ENCODE data around the gene TBC1D16. TPM values are rescaled to one million over a fixed set of nuclear protein-coding genes. Genes with fewer than 3 reads are reported as not detected.

TBC1D16 gene
- total and polyA plus RNA-seq, 2 donors from 2014 or later, result 9.1 to 68.0 TPM

- H3K9ac ChIP-seq (ENCODE audit: low read length in 3 of 3), result peak overlapping the region; percentile 33 to 87 (median 60)
- H3K4me3 ChIP-seq (ENCODE audit: low read length in 3 of 3), result peak overlapping the region; percentile 71 to 82 (median 80)
- H3K27ac ChIP-seq (ENCODE audit: low read depth in 2 of 2, low read length in 2 of 2), result peak overlapping the region; percentile 8 to 66
- H3K27me3 ChIP-seq (ENCODE audit: control insufficient read depth, insufficient read depth, low read length), result no peaks in the 10 kb centered on the region
- H3K36me3 ChIP-seq (ENCODE audit: control insufficient read depth in 2 of 3, insufficient read depth in 3 of 3, low read length in 3 of 3), result no peaks in the 10 kb centered on the region
- peaks cover 0 to 6% (median 0%) of the 10 kb centered on the region in 3 donors for H3K4me1 ChIP-seq (ENCODE audit: control insufficient read depth in 2 of 3, insufficient read depth in 2 of 3, low read depth in 1 of 3, low read length in 3 of 3)
- no peaks in the 10 kb centered on the region for H3K9me3 ChIP-seq (ENCODE audit: control insufficient read depth in 2 of 3, insufficient read depth in 1 of 3, low read length in 3 of 3)
- intact Hi-C loops (cut with DNase I), result no loop called here
- DNase-seq (peak in 4 of 5 donors; percentile 84 to 91 (median 90)), FAIRE-seq (no peak)
- TF ChIP-seq CTCF (IDR thresholded peaks at IDR 0.05; ENCODE audit: borderline replicate concordance, extremely low read depth, insufficient read depth), result no peak
Measured at GRCh38 chr17:80036715-80037477, 1.2 kb upstream of the TBC1D16 start.

DNA sequence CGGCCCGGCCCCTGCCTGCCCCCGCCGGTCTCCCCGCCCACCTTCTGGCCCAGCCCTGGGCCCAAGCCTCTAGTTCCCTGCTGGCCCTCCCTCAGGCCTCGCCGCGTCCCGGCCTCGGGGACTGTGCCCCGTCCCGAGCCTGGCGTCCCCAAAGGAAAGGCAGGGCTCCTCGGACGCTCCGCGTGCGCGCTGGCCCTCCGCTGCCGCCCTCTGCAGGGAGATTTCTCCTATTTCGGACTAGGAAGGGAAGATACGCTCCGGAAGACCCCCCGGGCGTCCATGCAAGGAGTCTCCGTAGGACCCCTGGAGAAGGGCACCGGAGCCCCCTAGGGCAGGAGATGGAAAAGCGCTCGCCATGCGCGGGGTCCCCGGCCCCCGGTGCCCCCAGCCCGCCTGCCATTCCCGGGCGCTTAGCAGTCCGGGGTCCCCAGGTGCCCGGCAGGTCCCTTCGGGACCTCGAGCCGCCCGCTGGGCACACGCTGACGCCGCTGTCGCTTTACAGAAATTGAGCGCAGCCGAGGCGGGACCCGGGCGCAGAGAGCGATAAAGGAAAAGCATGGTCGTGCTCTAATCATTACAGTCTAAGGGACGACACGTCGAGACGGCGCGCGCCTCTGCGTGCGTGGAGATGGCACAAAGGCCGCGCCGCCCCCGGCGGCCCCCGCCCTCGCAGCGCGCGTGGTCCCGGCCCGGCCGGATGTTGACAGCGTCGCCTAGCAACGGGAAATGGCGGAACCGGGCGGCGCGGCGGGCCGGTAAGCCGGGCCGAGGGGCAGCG lies 454 bp upstream of the TBC1D16 start, which contains the start of gene CCDC40:
TSS of gene CCDC40 (plus strand) at position 706 of the 778 bp plus-strand sequence. CDS start at position 727, 21 bp downstream.
- Histone ChIP-seq H3K9me3 (ENCODE audit: control insufficient read depth in 2 of 3, insufficient read depth in 1 of 3, low read length in 3 of 3) (no peaks in the 10 kb centered on the region), H3K9ac (ENCODE audit: low read length in 3 of 3) (peak within 1 kb of the TSS; percentile 56 to 87 (median 60)), H3K4me1 (ENCODE audit: control insufficient read depth in 2 of 3, insufficient read depth in 2 of 3, low read depth in 1 of 3, low read length in 3 of 3) (peaks cover 0 to 9% (median 3%) of the 10 kb centered on the region in 3 donors), H3K36me3 (ENCODE audit: control insufficient read depth in 2 of 3, insufficient read depth in 3 of 3, low read length in 3 of 3) (no peaks in the 10 kb centered on the region), H3K27ac (ENCODE audit: low read depth in 2 of 2, low read length in 2 of 2) (peak within 1 kb of the TSS; percentile 91 to 92), H3K27me3 (ENCODE audit: control insufficient read depth, insufficient read depth, low read length) (no peaks in the 10 kb centered on the region), H3K4me3 (ENCODE audit: low read length in 3 of 3) (peak within 1 kb of the TSS; percentile 71 to 82 (median 80))
- intact Hi-C loops (cut with DNase I), result no loop called here
- DNase-seq (peak; percentile 86 to 97 (median 92)), FAIRE-seq (no peak)
- no peak for TF ChIP-seq CTCF (IDR thresholded peaks at IDR 0.05; ENCODE audit: borderline replicate concordance, extremely low read depth, insufficient read depth)

GRCh38 chr17:80034791-80035686 lies 633 bp downstream of the TBC1D16 start:
- Histone ChIP-seq H3K27ac (ENCODE audit: low read depth in 2 of 2, low read length in 2 of 2) (peak overlapping the region; percentile 83 to 86), H3K4me3 (ENCODE audit: low read length in 3 of 3) (peak overlapping the region; percentile 62 to 74 (median 63)), H3K9me3 (ENCODE audit: control insufficient read depth in 2 of 3, insufficient read depth in 1 of 3, low read length in 3 of 3) (no peaks in the 10 kb centered on the region), H3K9ac (ENCODE audit: low read length in 3 of 3) (peak overlapping the region; percentile 26 to 84 (median 44)), H3K4me1 (ENCODE audit: control insufficient read depth in 2 of 3, insufficient read depth in 2 of 3, low read depth in 1 of 3, low read length in 3 of 3) (peaks cover 0 to 20% (median 12%) of the 10 kb centered on the region in 3 donors), H3K36me3 (ENCODE audit: control insufficient read depth in 2 of 3, insufficient read depth in 3 of 3, low read length in 3 of 3) (no peaks in the 10 kb centered on the region), H3K27me3 (ENCODE audit: control insufficient read depth, insufficient read depth, low read length) (no peaks in the 10 kb centered on the region)
- FAIRE-seq, result no peak
- TF ChIP-seq CTCF (IDR thresholded peaks at IDR 0.05; ENCODE audit: borderline replicate concordance, extremely low read depth, insufficient read depth), result no peak
- intact Hi-C loops (cut with DNase I), result no loop called here
- peak in 4 of 5 donors; percentile 54 to 78 (median 66) for DNase-seq
